GF-D8 (cell line): ENCODE measurements around the gene AUH.
A peak's percentile ranks its signal among the peaks of the same experiment; 100 is the strongest.

Experiments
- DNase-seq: peaks from one replicate; lab custom pipeline; 2025; lab: John Stamatoyannopoulos, UW

The AUH gene

GRCh38 chr9:91164724-91165520 is 196.8 kb downstream of the AUH start:
- DNase-seq = peak; percentile 53
